Stimulated activated CD8-positive, alpha-beta memory T cell treated with anti-CD3 and anti-CD28 coated beads, Interleukin-7, amount 100 ng/mL, for 48 hours (primary cell): ENCODE results near the gene ASTN2.

Source experiments
- DNase-seq, 2 donors: peaks; one replicate each; pipeline ENCODE4 v3.0.0-alpha.2; 2020; ENCODE audit warnings: low read depth in 1 of 2; ENCODE audit errors: extremely low read depth in 1 of 2

ASTN2 gene

DNA sequence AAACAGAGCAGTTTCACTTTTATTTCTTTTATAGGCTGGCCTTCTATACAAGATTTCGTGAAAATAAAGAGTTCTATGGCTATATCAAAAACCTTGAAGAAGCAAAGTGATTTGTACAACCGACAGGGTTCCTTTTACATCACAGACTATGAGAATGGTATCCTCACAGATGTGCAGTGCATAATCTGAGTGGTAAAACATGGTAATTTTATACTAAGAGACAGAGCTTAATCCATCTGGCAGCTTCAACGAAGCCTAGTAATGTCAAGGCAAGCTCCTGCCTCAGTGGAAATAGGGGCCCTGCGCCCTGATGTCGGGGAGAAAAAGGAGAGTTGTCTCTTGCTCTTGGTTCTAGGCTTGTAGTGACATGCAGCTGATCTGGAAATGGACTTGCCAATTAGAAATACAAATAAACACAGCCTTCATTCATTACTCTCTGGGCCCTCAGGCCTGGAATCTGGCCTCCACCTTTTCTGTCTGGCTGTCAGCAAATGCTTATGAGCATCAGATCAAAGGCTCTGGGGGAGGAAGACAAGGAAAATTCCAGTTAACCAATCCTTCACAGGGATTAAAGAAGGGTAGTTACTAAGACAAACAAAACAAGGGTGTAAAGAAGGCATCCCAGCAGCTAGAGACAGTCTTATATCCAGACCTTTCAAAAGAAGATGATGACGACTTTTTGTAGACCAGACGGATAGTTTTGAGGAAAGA, 761.4 kb downstream of the ASTN2 start:
- DNase-seq = no peak

DNA sequence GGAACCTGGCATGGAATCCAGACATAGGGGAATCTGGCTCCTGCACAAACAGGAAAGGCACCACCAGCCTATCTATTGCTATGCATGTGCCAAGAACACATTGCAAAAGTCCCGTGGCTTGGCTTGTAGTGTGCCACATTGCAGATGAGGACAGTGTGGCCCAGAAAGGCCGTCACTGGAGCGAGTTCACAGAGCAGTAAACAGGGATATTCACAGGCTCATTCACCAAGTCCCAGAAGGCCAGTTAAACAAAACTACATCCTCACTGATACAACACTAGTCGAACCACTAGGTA, 767.4 kb downstream of the ASTN2 start:
- no peak for DNase-seq

DNA sequence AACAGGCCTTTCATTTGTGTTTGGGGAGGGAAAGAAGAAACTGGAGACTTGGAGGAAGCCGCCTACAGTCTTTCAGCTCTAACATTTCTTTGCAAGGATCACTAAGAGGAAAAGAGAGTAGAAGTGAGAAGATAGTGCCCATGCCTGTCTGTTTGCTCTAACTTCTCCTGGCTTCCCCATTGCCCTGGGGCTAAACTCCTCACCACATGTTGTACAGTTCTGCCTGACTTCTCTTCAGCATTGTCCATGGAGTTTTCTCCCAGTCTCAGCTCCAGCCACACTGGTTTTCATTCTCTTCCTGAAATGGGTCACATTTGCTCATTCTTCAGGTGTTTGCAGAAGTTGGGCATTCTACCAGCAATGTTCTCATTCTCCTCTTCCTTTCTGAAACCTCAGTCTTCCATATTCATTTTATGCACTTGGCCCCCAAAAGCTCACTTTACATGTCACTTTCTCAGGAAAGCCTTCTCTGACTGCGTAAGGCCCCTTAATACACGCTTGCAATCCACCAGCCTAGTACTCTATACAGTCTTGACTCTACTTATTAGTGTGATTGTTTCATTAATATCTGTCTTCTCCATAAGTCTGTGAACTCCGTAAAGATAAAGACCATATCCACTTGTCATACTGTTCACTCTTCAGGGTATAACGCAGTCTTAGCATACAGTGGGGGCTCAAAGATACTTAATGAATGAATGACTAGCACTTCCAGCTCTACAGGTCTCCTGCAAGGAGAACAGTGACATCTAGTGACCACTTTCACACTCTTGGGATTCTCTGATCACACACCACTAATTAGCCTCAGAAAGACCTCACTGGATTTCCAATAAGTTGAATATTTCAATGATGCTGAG, 768.0 kb downstream of the ASTN2 start:
- no peak for DNase-seq

DNA sequence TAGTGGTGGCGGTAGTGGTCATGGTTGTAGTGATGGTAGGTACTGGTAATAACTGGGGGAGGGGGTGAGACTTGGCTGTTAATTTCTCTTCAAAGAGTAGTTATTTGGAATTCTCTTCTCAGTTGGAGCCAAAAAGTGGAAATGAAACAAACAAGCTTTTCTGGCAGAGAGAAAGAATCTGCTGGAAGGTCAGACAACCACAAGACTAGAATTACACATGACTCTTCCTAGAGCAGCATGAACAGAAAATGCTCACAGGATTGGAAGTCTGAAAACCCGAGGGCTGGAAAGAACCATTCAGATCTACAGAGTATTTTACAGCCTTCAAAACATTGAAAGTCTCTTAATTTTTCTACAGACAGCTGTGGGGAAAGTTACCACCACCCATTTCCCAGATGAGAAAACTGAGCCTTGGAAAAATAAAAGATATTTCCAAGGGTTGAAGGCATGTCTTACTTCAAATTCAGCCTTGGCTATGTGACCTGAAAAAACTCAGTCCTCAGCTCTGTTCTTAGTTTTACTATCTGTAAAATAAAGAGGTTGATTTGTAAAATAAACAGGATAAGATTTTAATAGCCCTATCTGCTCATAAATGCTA, 770.7 kb downstream of the ASTN2 start:
- no peak for DNase-seq

- DNase-seq = no peak
These were observed 771.2 kb downstream of the ASTN2 start for GRCh38 chr9:116643691-116644090.

- no peak for DNase-seq
These were observed 773.4 kb downstream of the ASTN2 start for GRCh38 chr9:116641292-116642059.

- no peak for DNase-seq
These were observed 775.6 kb downstream of the ASTN2 start for GRCh38 chr9:116639251-116639741.

DNA sequence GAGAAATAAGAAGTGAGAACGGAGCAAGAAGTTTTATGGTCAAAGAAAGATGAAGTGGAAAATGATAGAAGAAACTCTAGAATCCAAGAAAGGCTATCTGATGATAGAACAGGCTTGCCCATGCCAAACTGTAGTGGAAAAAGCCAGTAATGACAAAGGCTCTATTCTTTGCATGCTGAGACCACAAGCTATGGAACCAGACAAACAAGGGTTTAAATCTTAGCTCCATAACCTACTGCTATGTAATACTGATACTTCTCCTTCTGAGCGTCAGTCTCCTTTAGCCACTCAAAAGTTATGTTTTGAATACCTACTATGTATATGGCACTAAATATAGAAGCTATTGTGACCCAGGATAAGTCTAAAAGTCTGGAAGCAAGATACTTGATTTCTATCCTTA, 778.9 kb downstream of the ASTN2 start:
- DNase-seq = no peak

DNA sequence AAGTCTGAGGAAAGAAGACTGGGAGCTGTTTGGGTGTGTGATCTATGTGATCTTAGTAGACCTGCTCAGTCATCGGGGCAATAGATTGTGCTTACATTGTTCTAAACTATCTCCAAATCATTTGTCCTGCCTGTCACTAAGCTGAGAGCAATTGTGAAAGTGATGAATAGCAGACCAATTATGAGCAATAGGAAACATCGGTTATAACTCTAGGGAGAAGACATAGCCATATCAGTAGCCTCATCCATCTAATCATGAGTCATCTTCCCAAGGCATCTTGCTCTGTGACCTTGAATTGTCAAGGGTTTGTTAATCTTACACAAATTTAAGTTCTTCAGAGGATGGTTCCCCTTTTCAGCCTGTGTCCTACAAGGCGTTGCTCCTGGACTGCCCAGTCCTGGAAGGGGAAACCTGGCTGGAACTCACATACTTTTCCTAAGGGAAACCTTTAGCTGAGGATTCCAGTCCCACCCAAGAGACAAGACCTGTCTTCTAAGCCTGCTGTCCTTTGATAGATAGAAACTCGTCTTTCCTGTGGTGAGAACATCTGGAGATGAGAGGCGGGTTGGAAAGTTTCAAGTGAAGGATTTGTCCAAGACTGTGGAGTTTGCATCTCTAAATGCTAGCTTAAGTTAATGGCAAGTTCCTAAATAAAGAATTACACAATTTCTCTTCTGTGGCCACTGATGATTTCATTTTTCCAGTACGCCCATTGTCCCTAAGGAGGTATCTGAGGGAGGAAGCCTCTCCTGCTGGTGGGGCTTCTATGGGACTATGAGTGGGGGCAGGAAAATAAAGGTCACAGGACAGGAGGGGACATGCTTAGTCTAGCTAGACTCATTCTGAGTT, 781.6 kb downstream of the ASTN2 start:
- DNase-seq = no peak

DNA sequence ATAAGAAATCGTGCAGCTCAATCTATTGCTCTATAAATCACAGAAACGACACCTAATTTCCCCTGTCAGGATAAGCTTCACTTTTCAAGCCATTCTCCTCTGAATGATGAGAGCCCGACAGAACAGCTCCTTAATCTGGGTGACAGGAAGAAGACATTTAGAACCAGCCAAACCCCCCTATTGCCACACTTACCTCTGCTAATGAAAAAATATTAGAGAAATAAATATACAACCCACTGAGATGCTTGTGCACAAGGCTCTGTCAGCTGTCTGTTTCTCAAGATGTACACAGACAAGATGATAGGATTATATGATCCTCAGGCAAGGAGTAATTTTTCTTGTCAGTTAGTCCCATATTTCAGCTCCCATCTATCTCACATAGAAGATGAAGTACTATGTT, 785.2 kb downstream of the ASTN2 start:
- no peak for DNase-seq

DNA sequence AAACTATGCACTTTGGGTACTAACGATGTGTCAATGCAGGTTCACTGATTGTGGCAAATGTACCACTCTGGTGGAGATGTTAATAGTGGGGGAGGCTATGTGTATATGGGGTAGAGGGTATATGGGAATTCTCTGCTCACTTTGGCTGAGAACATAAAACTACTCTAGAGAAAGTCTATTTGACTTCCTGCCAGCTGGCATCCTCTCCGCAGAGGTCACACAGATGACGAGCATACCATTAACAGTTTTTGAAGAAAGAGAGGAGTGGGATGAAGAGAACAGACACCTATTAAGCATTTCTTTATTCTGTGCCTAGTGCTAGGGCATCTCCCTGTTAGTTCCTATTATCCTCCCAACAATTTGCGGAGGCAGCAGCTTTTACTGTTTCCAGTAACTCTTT, 786.1 kb downstream of the ASTN2 start:
- no peak for DNase-seq

GRCh38 chr9:116627433-116627832, 787.4 kb downstream of the ASTN2 start:
- no peak for DNase-seq

DNA sequence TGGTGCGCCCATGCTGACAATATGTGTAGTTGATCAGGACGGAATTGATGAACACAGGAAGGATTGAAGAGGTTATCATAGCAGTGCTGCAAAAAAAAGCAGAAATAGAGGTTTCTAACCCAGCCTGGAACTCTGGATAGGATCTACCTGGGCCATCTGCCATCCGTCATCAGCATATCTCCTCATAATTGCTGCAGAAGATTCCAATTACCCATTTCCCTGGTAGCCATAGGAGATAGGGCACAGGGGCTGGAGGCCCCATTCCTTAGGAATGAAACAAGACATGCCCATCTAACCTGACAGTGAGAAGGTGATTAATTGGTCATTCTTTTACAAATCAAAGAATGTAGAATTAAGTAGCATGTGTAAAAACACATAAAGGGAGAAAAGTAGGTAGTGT, 788.1 kb downstream of the ASTN2 start:
- no peak for DNase-seq

DNA sequence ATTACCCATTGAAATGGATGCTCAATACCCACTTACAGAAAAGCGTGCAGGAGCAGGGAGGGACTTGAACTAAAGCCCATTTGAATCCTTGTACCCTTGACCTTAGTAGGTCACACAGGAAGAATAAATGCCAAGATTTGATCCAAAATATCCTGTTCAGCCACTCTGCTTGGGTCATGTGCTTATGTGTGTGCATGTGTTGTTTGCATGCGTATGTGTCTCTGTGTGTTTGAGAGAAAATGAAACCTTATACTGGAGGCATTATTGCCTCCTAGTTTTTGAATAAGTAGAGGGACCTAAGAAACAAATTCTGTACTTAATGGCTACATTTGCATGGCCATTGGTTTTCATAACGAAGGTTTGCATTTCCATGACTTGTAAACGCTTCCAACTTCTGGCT, 791.1 kb downstream of the ASTN2 start:
- DNase-seq = no peak

DNA sequence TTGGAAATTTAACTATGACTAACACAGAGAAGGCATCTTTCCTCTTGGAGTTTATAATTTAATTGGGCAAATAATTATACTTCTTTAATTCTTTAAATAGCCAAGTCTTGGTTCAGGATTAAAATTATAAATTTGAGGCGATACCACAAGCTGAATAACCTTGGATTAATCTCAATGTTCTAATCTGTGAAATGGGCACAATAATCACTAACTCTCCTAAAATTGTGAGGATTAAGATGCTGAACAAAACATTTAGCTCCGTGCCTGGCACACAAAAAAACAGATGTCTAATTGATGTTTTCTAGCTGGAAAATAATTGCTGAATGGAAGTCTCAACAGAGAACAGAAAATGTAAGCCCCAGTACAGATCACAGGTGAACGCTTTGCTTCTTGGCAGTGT, 797.5 kb downstream of the ASTN2 start:
- no peak for DNase-seq

GRCh38 chr9:116616304-116616914, 798.4 kb downstream of the ASTN2 start:
- no peak for DNase-seq

DNA sequence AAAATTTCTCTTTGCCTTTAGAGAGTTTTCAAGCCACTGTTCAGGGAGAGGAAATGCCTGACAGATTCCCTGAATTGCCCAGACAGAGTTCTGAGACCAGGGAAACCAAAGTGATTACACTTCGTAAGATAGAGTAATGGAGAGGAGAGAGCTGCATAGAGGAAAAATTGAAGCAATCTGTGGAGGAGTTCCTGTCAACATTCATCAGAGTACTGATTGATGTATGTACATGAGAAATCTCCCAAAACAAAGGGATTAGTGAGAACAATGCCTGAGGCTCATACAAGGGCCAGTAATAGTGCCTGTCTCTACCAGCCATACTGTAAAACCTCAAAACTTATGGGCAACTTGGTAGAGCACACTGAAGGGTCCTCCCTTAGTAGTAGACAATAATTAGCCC, 806.8 kb downstream of the ASTN2 start:
- DNase-seq = no peak

DNA sequence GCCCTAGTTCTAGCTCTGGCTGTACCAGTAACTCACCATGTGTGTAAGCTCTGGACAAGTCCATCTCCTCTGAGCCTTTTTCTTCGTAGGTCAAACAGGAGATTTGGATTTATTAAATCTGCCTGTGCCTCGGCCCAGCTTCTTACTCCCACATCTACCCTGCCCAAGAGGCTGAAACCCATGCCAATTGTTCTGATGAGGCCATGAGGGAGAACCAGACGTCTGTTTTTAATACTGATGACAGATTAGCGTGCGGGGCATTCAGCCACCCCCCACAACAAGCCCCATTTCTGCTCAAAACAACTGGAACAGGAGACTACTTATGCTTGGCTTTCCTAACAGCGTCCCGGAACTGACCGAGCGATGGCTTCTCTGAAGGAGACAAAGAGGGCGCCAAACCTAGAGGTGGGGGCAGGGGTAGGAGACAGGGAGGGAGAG, 808.9 kb downstream of the ASTN2 start:
- no peak for DNase-seq

DNA sequence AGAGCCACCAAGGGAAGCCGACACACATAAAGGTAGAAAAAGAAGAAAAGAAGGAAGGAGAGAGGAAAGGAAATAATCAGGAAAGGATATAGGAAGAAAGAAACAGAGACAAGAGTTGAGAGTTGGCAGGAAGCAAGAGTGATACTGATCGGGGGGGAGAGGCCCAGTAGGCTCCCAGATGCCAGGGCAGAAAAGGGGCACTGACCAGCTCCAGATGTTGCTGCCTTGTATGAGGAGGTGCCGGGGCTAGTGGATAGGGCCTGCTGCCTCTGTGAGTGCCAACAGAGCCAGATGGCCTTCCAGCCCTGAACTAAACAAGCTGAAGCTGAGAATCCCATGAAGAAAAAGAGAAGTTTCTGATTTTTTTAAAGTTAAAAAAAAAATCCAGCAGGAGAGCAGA, 809.8 kb downstream of the ASTN2 start:
- no peak for DNase-seq

- DNase-seq = no peak
These were observed 810.6 kb downstream of the ASTN2 start for GRCh38 chr9:116604251-116604650.
